ENCODE results near the gene ZBTB39.
"Not testable (repeated sequence)": the region's sequence is repeated elsewhere in the genome, so short reads cannot be mapped to it uniquely, and the experiment has no call there.

Gene ZBTB39

DNA sequence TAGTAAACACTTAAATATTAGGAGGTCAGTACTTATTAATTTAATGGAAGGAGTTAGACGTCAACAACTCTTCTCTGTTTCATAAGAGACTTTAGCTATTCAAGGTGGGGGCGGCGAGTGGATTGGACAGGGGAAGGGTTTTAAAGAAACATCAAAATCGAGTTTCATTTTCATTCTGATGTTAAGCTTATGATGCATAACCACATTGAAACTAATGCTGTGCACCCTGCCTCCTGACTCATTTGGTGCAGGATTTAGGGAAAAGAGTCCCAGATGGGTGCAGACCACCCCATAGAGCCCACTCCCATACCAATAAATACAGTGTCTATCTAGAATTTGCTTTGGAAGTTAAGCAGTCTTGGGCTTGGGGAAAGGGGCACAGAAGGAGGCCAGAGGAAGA, 7.4 kb downstream of the ZBTB39 start:
- DNase-seq: no peak

- DNase-seq: no peak
Measured at GRCh38 chr12:56998316-56998715, 8.0 kb downstream of the ZBTB39 start.

DNA sequence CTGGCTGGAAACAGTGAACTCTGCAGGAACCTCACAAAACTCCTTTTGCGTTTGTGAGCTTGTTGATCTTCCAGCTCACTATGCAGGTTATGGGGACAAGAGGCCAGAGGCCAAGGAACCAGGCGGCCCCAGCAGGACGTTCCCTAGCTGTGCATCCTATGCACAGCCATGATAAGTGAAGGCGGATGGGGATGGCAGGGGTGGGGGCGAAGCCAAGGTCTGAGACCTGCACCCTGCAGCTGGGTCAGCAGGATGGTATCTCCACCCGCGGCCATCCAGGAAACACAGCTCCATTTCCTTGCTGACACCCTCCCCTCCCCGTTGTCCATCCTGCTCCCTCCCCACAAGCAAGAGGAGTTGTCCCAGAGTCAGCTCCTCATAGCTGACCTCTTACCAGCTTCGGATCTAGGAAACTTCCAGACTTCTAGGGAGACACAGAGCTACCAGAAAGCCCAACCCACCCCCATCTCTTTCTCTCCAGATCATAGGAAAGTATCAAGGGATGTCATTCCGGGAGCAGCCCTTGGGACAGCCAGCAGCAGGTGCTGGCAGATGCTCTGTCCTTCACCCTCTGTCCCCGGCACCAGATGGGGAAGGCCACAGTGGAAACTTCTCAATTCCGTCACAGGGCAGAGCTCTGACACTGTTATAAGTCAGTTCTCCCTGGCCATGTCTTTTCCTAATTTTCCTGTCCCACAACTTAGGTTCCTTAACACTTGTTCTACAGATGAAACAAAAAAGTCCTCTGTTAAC, 9.4 kb downstream of the ZBTB39 start:
- no peak for DNase-seq

DNA sequence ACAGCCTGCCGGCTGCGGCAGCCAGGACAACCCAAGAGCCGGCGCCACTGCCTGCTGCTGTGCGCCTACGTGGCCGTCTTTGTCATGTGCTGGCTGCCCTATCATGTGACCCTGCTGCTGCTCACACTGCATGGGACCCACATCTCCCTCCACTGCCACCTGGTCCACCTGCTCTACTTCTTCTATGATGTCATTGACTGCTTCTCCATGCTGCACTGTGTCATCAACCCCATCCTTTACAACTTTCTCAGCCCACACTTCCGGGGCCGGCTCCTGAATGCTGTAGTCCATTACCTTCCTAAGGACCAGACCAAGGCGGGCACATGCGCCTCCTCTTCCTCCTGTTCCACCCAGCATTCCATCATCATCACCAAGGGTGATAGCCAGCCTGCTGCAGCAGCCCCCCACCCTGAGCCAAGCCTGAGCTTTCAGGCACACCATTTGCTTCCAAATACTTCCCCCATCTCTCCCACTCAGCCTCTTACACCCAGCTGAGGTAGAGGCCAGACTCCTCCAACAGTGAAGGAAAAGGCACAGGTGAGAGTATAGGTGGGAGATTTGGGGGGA, 10.3 kb downstream of the ZBTB39 start:
- no peak for DNase-seq

DNA sequence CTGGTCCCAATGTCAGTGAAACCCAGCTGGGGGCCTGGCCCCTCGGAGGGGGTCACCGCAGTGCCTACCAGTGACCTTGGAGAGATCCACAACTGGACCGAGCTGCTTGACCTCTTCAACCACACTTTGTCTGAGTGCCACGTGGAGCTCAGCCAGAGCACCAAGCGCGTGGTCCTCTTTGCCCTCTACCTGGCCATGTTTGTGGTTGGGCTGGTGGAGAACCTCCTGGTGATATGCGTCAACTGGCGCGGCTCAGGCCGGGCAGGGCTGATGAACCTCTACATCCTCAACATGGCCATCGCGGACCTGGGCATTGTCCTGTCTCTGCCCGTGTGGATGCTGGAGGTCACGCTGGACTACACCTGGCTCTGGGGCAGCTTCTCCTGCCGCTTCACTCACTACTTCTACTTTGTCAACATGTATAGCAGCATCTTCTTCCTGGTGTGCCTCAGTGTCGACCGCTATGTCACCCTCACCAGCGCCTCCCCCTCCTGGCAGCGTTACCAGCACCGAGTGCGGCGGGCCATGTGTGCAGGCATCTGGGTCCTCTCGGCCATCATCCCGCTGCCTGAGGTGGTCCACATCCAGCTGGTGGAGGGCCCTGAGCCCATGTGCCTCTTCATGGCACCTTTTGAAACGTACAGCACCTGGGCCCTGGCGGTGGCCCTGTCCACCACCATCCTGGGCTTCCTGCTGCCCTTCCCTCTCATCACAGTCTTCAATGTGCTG, 11.0 kb downstream of the ZBTB39 start:
- DNase-seq: no peak

DNA sequence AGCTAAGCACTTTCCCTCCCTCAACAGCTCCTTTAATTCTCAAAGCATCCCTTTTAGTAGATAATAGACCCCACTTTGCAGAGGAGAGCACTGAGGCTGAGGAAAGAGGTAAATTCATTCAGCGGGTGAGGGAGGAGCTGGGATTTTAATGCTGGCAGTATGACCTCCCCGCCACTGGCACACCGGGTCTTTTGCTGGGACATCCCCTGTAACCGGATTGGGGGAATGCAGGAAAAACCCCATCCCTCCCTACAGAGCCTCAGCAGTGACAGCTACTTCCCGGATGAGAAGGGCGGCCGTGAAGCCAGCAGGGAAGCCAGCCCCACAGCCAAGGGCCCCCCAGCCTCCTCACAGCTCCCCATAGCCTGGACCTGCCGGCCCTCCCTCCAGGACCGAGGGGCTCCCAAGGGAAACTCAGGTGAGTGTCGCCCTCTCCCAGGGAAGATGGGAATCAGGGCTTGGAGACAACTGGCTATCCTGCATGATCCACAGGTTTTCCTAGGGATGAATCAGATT, 12.1 kb downstream of the ZBTB39 start:
- DNase-seq: no peak

- DNase-seq: no peak
Measured at GRCh38 chr12:56993346-56993745, 13.0 kb downstream of the ZBTB39 start.

- no peak for DNase-seq
Measured at GRCh38 chr12:56991319-56992246, 14.8 kb downstream of the ZBTB39 start.

GRCh38 chr12:56990648-56991318, 15.6 kb downstream of the ZBTB39 start:
- DNase-seq: no peak

DNA sequence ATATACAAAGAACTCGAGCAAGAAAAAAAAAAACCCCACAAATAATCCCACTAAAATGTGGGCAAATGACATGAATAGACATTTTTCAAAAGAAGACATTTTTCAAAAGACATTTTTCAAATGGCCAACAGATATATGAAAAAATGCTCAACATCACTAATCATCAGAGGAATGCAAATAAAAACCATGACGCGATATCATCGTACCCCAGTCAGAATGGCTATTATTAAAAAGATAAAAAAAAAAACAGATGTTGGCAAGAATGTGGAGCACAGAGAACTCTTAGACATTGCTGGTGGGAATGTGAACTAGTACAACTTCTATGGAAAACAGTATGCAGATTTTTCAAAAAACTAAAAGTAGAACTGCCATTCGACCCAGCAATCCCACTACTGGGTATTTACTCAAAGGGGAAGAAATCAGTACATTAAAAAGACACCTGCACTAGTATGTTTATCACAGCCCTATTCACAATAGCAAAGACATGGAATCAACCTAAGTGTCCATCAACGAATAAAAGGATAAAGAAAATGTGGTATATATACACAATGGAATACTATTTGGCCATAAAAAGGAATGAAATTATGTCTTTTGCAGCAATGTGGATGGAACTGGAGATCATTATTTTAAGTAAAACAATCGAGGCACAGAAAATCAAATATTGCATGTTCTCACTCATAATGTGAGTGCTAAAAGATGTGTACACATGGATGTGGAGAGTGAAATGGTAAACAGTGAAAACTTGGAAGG, 16.3 kb downstream of the ZBTB39 start:
- no peak for DNase-seq

DNA sequence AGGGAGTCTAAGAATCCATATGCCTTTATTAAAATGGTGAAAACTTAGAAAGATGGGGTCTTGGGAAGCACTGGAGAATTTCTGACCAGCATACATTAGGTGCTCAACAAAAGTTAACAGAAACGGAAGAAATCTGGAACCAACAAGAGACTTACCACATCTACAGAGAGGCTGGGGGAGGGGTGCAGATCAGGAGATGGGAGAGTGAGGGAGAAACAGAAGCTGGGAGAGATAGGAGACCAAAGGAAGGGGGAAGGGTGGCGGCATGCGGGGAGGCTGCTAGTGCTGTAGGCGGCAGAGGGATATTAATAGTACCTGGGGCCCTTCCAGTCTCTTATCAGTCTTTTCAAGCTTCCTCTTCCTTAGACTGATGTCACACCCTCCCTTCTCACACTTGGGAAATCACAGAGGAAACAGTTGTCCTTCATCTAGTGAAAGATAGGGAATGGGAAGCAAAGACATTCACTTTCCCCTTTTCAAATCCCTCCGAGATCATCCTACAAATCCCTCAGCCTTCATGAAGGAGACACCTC, 18.1 kb downstream of the ZBTB39 start:
- DNase-seq: no peak

- peak; percentile 56 for DNase-seq
Measured at GRCh38 chr12:56987551-56988053, 18.7 kb downstream of the ZBTB39 start.

- no peak for DNase-seq
Measured at GRCh38 chr12:56987011-56987410, 19.3 kb downstream of the ZBTB39 start.

DNA sequence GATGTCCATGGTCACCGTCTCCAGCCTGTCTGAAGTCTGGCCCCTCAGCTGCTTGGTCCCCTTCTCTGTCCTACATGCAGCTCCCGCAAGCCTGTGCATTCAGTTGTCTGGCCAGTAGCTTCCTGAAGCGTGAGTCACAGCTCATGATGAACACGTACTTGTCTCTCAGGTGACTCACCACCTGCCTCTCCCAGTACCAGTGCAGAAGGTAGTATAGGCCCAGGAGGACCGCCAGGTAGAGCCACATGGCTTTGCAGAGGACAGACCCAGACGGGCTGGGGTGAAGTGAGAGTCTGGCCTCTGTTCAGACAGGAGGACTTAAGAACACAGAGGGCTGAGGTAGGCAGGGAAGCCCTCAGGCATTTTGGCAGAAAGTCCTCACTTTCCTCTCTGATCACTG, 20.6 kb downstream of the ZBTB39 start:
- DNase-seq: peak; percentile 20

- DNase-seq: no peak
Measured at GRCh38 chr12:56983386-56983785, 23.0 kb downstream of the ZBTB39 start.

DNA sequence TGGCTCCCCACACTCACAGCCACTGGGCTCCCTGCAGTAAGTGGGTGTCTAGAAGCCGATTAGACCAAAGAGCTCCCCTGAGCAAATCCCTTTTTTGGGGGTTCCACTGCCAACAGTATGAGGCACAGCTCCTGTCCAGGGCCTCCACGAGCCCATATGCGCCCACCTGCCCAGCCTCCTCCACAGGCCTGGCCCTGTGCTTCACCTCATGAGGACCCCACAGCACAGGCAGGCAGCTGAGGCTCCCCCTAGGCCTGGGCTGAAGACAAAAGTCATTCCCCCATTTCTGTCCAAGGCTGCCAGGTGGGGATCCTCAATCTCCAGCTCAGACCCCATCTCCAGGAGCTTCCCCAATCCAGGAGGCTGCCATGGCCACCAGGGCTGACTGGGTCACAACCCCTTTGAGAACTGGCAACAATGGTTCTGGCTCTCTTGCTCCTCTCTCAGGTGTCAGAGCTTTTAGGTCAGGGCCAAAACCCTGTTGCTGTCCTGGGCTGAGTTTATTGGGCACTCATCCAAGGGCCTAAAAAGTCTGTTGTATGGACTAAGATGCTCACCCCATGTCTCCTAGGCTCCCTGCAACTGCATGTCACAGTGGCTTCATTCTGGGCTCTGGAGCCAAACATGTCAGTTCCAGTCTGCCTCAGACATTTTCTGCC, 23.6 kb downstream of the ZBTB39 start:
- DNase-seq: not testable (repeated sequence)

GRCh38 chr12:56980941-56981530, 25.3 kb downstream of the ZBTB39 start:
- DNase-seq: no peak

GRCh38 chr12:56980268-56980667, 26.1 kb downstream of the ZBTB39 start:
- DNase-seq: no peak

GRCh38 chr12:56979628-56980027, 26.7 kb downstream of the ZBTB39 start:
- DNase-seq: no peak

All from NCI-H2029 treated with DMSO at 0.1 percent for 48 hours (cell line).